Activated CD4-positive, alpha-beta T cell treated with anti-CD3 and anti-CD28 coated beads, Interleukin-2, amount 10 ng/mL, durations not matched to agents 7 days and 5 days (primary cell): ENCODE measurements around the gene USP9Y. TPM values are rescaled to one million over a fixed set of nuclear protein-coding genes. Genes with fewer than 3 reads are reported as not detected.

ENCODE experiments used
- CTCF ChIA-PET: fragments of 350-600 bp; sonication (Branson Sonifier 250); formaldehyde crosslinking; loops from one replicate; lab custom pipeline; 2021; ENCODE audit warnings: antibody characterized with exemption; lab: Charles Lee
- POLR2A ChIA-PET: fragments of 350-600 bp; sonication (Branson Sonifier 250); formaldehyde crosslinking; loops from one replicate; lab custom pipeline; 2021; ENCODE audit warnings: antibody characterized with exemption; lab: Charles Lee
- DNase-seq: peaks from one replicate; pipeline ENCODE4 v3.0.0-alpha.2; 2020
- H3K27ac Mint-ChIP-seq: one replicate; pipeline ENCODE4 v1.8.0; 2021; ENCODE audit warnings: mild to moderate bottlenecking, moderate library complexity, mixed read lengths
- H3K27me3 Mint-ChIP-seq: one replicate; pipeline ENCODE4 v1.8.0; 2021; ENCODE audit warnings: mixed read lengths
- H3K36me3 Mint-ChIP-seq: one replicate; pipeline ENCODE4 v1.8.0; 2021; ENCODE audit warnings: low read depth, mixed read lengths
- H3K4me1 Mint-ChIP-seq: one replicate; pipeline ENCODE4 v1.8.0; 2021; ENCODE audit warnings: mixed read lengths
- H3K4me3 Mint-ChIP-seq: one replicate; pipeline ENCODE4 v1.8.0; 2021; ENCODE audit warnings: mild to moderate bottlenecking, moderate library complexity, mixed read lengths
- H3K9me3 Mint-ChIP-seq: one replicate; pipeline ENCODE4 v1.8.0; 2021; ENCODE audit warnings: mixed read lengths
- total RNA-seq, 2 experiments: library from RNA; stranded (reverse); gene quantifications; one replicate each; pipeline ENCODE4 v1.2.3, GENCODE V29; 2021

USP9Y gene
- total RNA-seq, 2 experiments from 2014 or later, result 22.8 to 25.6 TPM

- no peaks in the 10 kb centered on the region for H3K9me3 Mint-ChIP-seq
- H3K27ac Mint-ChIP-seq, result no peak overlapping the region
- CTCF ChIA-PET, result no interaction called here
- POLR2A ChIA-PET, result no interaction called here
- no peak for DNase-seq
- peaks cover 11% of the 10 kb centered on the region for H3K36me3 Mint-ChIP-seq
- H3K27me3 Mint-ChIP-seq, result no peaks in the 10 kb centered on the region
- no peak overlapping the region for H3K4me3 Mint-ChIP-seq
- H3K4me1 Mint-ChIP-seq, result no peaks in the 10 kb centered on the region
Measured at GRCh38 chrY:12809034-12809433, 108.0 kb downstream of the USP9Y start.

DNA sequence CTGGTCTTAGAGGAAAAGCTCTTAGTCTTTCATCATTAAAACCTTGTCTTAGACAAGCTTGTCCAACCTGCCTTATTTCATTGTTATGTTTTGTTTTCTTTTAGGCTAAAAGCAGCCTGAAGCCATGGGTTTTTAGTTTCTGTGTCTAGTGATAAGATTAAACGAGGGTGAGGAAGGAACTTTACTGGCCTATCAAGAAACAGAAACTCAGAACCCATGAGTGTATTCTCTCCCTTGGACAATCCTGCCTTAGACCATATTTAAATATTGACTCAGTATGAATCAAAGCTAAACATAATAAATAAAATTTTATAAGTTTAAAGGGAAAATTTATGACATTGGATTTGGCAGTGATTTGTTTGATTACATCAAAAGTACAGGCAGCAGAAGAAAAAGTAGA is 122.4 kb downstream of the USP9Y start:
- CTCF ChIA-PET, result no interaction called here
- H3K4me1 Mint-ChIP-seq, result no peaks in the 10 kb centered on the region
- H3K9me3 Mint-ChIP-seq, result no peaks in the 10 kb centered on the region
- peaks cover 8% of the 10 kb centered on the region for H3K36me3 Mint-ChIP-seq
- H3K4me3 Mint-ChIP-seq, result no peak overlapping the region
- no peak overlapping the region for H3K27ac Mint-ChIP-seq
- DNase-seq, result no peak
- H3K27me3 Mint-ChIP-seq, result no peaks in the 10 kb centered on the region
- POLR2A ChIA-PET, result no interaction called here

DNA sequence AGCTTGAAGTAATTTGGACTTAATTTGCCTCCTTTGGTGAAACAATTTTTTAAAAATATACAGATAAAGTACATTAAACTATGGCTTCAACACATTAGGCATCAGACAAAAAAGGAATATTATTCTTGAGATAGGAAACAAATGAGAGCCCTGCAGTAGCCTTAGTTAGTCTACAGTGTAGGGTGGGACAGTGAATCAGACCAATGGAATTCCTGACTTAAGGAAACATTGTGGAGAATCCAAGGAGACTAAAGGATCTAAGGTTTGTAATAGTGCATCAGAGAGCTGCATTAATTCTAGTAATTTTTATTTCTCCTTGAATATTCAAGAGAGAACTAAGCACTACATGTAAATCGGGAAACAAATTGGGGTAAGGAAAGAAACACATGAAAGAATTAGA is 125.8 kb downstream of the USP9Y start:
- ChIA-PET CTCF (no interaction called here), POLR2A (no interaction called here)
- no peak for DNase-seq
- H3K4me1 Mint-ChIP-seq, result no peaks in the 10 kb centered on the region
- H3K9me3 Mint-ChIP-seq, result no peaks in the 10 kb centered on the region
- no peaks in the 10 kb centered on the region for H3K27me3 Mint-ChIP-seq
- H3K36me3 Mint-ChIP-seq, result peaks cover 9% of the 10 kb centered on the region
- H3K27ac Mint-ChIP-seq, result no peak overlapping the region
- no peak overlapping the region for H3K4me3 Mint-ChIP-seq

DNA sequence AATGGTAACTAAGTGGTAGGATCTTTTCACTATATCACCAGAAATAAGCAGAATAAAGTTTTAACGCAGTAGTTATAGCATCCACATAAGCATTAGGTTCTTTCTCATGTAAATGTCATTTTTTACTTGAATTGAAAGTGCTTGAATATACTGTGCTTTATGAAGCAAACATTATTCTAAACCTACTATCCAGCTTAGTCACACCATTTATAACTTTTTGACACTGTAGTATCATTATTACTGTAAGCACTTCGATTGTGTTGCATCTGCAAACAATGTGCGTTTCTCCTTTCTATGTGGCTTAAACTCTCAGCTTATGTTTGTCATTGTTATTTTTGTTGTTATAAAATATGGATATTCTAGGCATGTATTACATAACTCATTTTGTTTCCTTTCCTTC is 132.3 kb downstream of the USP9Y start:
- Mint-ChIP-seq H3K27ac (no peak overlapping the region), H3K27me3 (no peaks in the 10 kb centered on the region), H3K4me1 (no peaks in the 10 kb centered on the region), H3K36me3 (peaks cover 3% of the 10 kb centered on the region), H3K9me3 (no peaks in the 10 kb centered on the region), H3K4me3 (no peak overlapping the region)
- CTCF ChIA-PET, result no interaction called here
- no peak for DNase-seq
- POLR2A ChIA-PET, result no interaction called here

- H3K27me3 Mint-ChIP-seq, result no peaks in the 10 kb centered on the region
- no peak overlapping the region for H3K27ac Mint-ChIP-seq
- no peaks in the 10 kb centered on the region for H3K36me3 Mint-ChIP-seq
- H3K4me1 Mint-ChIP-seq, result no peaks in the 10 kb centered on the region
- no peaks in the 10 kb centered on the region for H3K9me3 Mint-ChIP-seq
- no peak for DNase-seq
- CTCF ChIA-PET, result no interaction called here
- H3K4me3 Mint-ChIP-seq, result no peak overlapping the region
- POLR2A ChIA-PET, result no interaction called here
Measured at GRCh38 chrY:12837550-12837949, 136.5 kb downstream of the USP9Y start.

GRCh38 chrY:12841368-12841767 is 140.3 kb downstream of the USP9Y start:
- Mint-ChIP-seq H3K36me3 (peaks cover 2% of the 10 kb centered on the region), H3K4me3 (no peak overlapping the region), H3K27me3 (no peaks in the 10 kb centered on the region), H3K4me1 (no peaks in the 10 kb centered on the region), H3K9me3 (no peaks in the 10 kb centered on the region), H3K27ac (no peak overlapping the region)
- ChIA-PET CTCF (no interaction called here), POLR2A (no interaction called here)
- DNase-seq, result no peak

DNA sequence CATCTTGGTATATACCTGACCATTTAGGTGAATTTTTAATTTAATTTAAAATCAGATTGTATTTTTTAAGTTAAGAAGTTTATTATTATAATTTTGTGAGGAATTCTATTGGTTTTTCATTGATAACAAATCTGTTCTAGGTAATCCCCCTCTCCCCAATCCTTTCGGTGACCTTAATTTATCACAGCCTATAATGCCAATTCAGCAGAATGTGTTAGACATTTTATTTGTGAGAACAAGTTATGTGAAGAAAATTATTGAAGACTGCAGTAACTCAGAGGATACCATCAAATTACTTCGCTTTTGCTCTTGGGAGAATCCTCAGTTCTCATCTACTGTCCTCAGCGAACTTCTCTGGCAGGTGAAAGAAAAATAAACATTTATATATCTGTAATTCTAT is 145.8 kb downstream of the USP9Y start:
- ChIA-PET CTCF (no interaction called here), POLR2A (no interaction called here)
- Mint-ChIP-seq H3K27me3 (no peaks in the 10 kb centered on the region), H3K9me3 (no peaks in the 10 kb centered on the region), H3K4me1 (no peaks in the 10 kb centered on the region), H3K36me3 (peaks cover 31% of the 10 kb centered on the region), H3K27ac (no peak overlapping the region), H3K4me3 (no peak overlapping the region)
- DNase-seq, result no peak

GRCh38 chrY:12855791-12856275 is 154.8 kb downstream of the USP9Y start:
- CTCF ChIA-PET, result no interaction called here
- POLR2A ChIA-PET, result no interaction called here

DNA sequence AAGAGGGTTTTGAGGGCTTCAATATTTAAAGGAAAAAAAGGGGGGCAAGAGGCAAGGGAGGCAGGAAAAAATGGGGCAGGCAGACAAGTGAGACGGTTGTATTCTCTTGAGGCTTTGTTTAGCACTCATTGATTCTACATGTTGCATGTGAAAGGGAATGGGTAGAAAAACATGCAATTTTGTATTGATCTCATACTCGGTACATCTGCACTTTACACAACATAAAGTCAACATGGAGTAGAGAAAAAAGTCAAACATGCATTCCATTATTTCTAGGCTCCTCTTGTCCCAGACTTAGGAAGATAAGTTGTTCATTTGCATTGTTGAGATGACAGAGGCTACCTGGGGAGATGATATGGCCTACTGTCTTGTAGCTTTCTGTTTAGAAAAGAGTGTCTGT is 166.9 kb downstream of the USP9Y start:
- Mint-ChIP-seq H3K4me1 (no peaks in the 10 kb centered on the region), H3K27ac (no peak overlapping the region), H3K36me3 (no peaks in the 10 kb centered on the region), H3K9me3 (no peaks in the 10 kb centered on the region), H3K4me3 (no peak overlapping the region), H3K27me3 (no peaks in the 10 kb centered on the region)
- CTCF ChIA-PET, result no interaction called here
- POLR2A ChIA-PET, result interaction anchor here (0.6 kb wide), 1 partner anchor 707 kb away, joined by 3 read pairs; no protein-coding TSS in a partner anchor
- DNase-seq, result no peak

More at GRCh38 chrY:12855791-12856275, 154.8 kb downstream of the USP9Y start:
- no peaks in the 10 kb centered on the region for H3K27me3 Mint-ChIP-seq
- H3K9me3 Mint-ChIP-seq, result no peaks in the 10 kb centered on the region
- H3K4me3 Mint-ChIP-seq, result no peak overlapping the region
- no peaks in the 10 kb centered on the region for H3K4me1 Mint-ChIP-seq
- H3K36me3 Mint-ChIP-seq, result peaks cover 29% of the 10 kb centered on the region
- H3K27ac Mint-ChIP-seq, result no peak overlapping the region
- DNase-seq, result no peak

DNA sequence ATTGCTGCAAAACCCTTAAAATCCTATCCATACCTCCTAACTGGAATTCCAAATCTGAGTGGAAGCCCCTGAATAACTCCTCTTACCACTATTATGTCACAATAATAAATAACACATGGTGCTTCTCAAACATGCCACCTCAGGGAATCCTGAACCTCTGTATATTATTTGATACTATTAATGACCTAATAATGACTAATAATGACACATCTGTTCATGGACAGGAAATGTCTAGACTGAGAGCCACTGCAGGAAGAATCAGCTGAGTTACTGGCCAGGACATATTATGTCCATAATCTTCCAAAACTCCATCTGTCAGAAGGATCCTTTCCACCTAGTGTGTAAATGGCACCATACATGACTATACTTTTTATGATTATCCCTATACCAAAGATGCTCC is 195.9 kb downstream of the USP9Y start:
- no peaks in the 10 kb centered on the region for H3K9me3 Mint-ChIP-seq
- ChIA-PET CTCF (no interaction called here), POLR2A (no interaction called here)
- H3K4me3 Mint-ChIP-seq, result no peak overlapping the region
- H3K4me1 Mint-ChIP-seq, result no peaks in the 10 kb centered on the region
- H3K27ac Mint-ChIP-seq, result no peak overlapping the region
- no peak for DNase-seq
- H3K36me3 Mint-ChIP-seq, result no peaks in the 10 kb centered on the region
- peaks cover 4% of the 10 kb centered on the region for H3K27me3 Mint-ChIP-seq

GRCh38 chrY:12898604-12899003 is 197.6 kb downstream of the USP9Y start:
- Mint-ChIP-seq H3K36me3 (no peaks in the 10 kb centered on the region), H3K9me3 (no peaks in the 10 kb centered on the region), H3K27ac (no peak overlapping the region), H3K4me1 (no peaks in the 10 kb centered on the region), H3K27me3 (peaks cover 4% of the 10 kb centered on the region), H3K4me3 (no peak overlapping the region)
- ChIA-PET CTCF (no interaction called here), POLR2A (interaction anchor here (0.6 kb wide), 1 partner anchor 243 kb away, joined by 3 read pairs; no protein-coding TSS in a partner anchor)
- no peak for DNase-seq

- peak; percentile 89 for DNase-seq
- Mint-ChIP-seq H3K36me3 (peaks cover 15% of the 10 kb centered on the region), H3K27ac (peak within 1 kb of the TSS; percentile 99), H3K4me3 (peak within 1 kb of the TSS; percentile 99), H3K4me1 (peaks cover 21% of the 10 kb centered on the region), H3K27me3 (no peaks in the 10 kb centered on the region), H3K9me3 (no peaks in the 10 kb centered on the region)
- ChIA-PET CTCF (no interaction called here), POLR2A (interaction anchor here (0.6 kb wide), 1 partner anchor 36 kb away, joined by 3 read pairs; no protein-coding TSS in a partner anchor)
Measured at GRCh38 chrY:12904618-12905516, 203.8 kb downstream of the USP9Y start, which contains the start of gene DDX3Y. Gene DDX3Y (plus strand): TSS chrY:12904868. CDS start chrY:12904937, 69 bp downstream.

DNA sequence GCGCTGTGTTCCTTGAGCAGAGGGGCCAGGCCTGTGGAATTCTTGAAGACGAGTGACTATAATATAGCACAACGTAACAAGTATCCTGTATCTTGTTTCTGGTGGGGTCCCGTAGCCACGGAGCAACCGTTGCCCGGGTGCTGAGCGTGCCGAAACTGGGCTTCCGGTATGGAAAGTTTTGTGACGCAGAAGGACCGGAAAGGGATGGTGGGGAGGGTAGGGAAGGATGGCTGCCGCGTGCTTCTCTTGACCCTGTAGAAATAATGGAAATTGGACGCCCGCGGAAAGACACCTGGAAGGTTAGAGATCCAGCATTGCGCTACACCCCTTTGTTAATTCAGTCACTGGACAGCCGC is 204.5 kb downstream of the USP9Y start:
- CTCF ChIA-PET, result no interaction called here
- peak; percentile 75 for DNase-seq

More for the DNA sequence above, 204.5 kb downstream of the USP9Y start:
- Mint-ChIP-seq H3K9me3 (no peaks in the 10 kb centered on the region), H3K36me3 (peaks cover 21% of the 10 kb centered on the region), H3K27ac (peak overlapping the region; percentile 99), H3K4me3 (peak overlapping the region; percentile 99), H3K4me1 (peaks cover 26% of the 10 kb centered on the region), H3K27me3 (no peaks in the 10 kb centered on the region)
- POLR2A ChIA-PET, result no interaction called here
